Measurements from ENCODE around the gene HPDL.

DNA sequence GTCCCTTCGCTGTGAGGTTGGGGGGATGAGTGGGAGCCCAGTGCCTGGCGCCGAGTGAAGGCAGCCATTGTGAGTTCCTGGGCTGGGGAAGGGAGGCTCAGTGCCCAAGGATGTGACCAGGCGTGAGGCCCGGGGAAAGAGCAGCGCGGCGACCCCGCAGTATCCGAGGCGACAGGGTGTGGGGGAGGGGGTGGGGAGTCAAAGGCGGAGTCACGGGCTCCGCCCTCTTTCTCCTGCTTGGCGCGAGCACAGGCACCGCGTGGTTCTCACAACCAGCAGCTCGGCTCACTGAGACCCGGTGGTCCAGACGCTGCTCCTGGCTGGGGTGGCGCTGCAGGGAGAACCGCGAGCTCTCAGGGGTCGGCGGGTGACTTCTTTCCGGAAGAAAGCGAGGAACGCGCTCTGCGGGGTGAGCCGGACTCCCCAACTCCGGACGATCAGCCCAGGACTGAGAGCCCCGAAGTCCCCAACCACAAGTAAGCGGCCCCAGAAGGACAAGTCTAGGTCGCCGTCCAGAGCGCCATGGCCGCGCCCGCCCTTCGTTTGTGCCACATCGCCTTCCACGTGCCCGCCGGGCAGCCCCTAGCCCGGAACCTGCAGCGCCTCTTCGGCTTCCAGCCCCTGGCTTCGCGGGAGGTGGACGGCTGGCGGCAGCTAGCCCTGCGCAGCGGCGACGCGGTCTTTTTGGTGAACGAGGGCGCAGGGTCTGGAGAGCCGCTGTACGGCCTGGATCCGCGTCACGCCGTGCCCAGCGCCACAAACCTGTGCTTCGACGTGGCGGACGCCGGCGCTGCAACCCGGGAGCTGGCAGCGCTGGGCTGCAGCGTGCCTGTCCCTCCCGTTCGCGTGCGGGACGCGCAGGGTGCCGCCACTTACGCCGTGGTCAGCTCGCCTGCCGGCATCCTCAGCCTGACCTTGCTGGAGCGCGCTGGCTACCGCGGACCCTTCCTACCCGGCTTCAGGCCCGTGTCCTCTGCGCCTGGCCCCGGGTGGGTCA is at the start of gene HPDL:
- no peak for TF ChIP-seq POLR2A (IDR thresholded peaks at IDR 0.05)
- TF ChIP-seq, protein P1, sequence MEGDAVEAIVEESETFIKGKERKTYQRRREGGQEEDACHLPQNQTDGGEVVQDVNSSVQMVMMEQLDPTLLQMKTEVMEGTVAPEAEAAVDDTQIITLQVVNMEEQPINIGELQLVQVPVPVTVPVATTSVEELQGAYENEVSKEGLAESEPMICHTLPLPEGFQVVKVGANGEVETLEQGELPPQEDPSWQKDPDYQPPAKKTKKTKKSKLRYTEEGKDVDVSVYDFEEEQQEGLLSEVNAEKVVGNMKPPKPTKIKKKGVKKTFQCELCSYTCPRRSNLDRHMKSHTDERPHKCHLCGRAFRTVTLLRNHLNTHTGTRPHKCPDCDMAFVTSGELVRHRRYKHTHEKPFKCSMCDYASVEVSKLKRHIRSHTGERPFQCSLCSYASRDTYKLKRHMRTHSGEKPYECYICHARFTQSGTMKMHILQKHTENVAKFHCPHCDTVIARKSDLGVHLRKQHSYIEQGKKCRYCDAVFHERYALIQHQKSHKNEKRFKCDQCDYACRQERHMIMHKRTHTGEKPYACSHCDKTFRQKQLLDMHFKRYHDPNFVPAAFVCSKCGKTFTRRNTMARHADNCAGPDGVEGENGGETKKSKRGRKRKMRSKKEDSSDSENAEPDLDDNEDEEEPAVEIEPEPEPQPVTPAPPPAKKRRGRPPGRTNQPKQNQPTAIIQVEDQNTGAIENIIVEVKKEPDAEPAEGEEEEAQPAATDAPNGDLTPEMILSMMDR (IDR thresholded peaks at IDR 0.05), result no peak
